ENCODE data around the gene RICTOR.

The RICTOR gene

GRCh38 chr5:38911933-38912332 is 162.3 kb downstream of the RICTOR start:
- H3K4me3 ChIP-seq (ENCODE audit: low read depth, low read length): no peak overlapping the region
- no peak for TF ChIP-seq CTCF (IDR thresholded peaks at IDR 0.05; ENCODE audit: low read depth, low read length)

DNA sequence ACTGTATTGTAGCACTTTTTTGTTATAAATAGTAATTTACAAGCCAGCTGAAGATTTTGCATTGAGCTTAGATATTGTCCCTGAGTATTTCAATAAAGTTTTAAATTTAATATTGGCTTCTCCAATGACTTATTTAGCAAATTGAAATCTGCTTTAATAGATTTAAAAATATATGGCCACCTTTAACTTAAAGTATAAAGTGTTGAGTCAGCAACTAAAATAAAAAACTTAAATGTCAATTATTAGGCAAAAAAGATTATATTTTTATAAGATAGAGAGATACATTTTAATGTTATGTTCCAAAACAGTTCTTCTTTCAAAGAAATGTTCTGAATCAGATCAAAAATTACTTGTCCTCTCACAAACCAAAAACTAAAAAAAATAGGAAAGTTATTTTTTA is 167.7 kb downstream of the RICTOR start:
- no peak for TF ChIP-seq CTCF (IDR thresholded peaks at IDR 0.05; ENCODE audit: low read depth, low read length)
- H3K4me3 ChIP-seq (ENCODE audit: low read depth, low read length): no peak overlapping the region

DNA sequence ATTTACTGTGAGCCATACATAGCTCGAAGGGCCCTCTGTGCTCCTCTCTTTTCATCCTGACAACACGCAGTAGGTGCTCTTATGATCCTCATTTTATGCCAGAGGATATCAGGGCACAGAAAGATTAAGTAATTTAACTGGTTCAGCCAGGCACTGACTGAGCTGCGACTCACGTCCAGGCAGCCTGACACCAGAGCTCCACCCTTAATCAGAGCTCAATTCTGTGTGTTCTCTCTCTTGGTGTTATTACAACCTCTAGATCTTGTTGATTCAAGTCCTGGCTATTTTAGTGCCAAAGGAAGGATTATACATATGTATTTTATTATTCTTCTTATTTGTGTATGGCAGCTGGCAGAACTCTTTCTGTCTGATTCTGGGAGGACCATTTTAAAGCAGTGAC is 168.7 kb downstream of the RICTOR start:
- no peak for TF ChIP-seq CTCF (IDR thresholded peaks at IDR 0.05; ENCODE audit: low read depth, low read length)

GRCh38 chr5:38899936-38900335 is 174.3 kb downstream of the RICTOR start:
- H3K4me3 ChIP-seq (ENCODE audit: low read depth, low read length): no peak overlapping the region
- TF ChIP-seq CTCF (IDR thresholded peaks at IDR 0.05; ENCODE audit: low read depth, low read length): no peak

More for the DNA sequence above, 168.7 kb downstream of the RICTOR start:
- H3K4me3 ChIP-seq (ENCODE audit: low read depth, low read length): no peak overlapping the region

DNA sequence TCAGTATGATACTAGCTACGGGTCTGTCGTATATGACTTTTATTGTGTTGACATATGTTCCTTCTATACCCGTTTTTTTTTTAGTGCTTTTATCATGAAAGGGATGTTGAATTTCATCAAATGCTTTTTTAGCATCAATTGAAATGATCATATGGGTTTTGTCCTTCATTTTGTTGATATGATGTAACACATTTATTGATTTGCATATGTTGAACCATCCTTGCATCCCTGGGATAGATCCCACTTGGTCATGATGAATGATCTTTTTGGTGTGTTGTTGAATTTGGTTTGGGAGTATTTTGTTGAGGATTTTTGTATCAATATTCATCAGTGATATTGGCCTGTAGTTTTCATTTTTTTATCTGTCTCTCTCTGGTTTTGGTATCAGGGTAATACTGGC is 177.4 kb downstream of the RICTOR start:
- no peak for TF ChIP-seq CTCF (IDR thresholded peaks at IDR 0.05; ENCODE audit: low read depth, low read length)
- H3K4me3 ChIP-seq (ENCODE audit: low read depth, low read length): no peak overlapping the region

DNA sequence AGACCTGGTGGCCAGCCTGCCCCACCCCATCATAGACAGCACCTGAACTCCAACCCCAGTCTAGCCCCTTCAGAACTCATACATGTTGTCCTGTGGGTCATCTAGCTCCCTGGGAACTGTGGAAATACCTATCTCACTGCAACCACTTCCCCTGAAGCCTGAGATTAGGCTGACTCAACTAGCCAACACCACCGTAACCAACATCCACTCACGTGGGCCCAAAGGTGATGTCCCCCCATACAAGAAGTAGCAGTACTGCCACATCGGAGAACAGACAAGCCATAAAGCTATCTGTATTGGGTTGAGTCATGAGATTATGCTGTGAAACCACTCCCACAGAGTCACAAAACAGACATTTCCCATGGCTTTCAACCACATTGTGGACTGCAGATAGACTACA is 181.8 kb downstream of the RICTOR start:
- no peak overlapping the region for H3K4me3 ChIP-seq (ENCODE audit: low read depth, low read length)
- no peak for TF ChIP-seq CTCF (IDR thresholded peaks at IDR 0.05; ENCODE audit: low read depth, low read length)

GRCh38 chr5:38891563-38891962 is 182.6 kb downstream of the RICTOR start:
- TF ChIP-seq CTCF (IDR thresholded peaks at IDR 0.05; ENCODE audit: low read depth, low read length): no peak
- no peak overlapping the region for H3K4me3 ChIP-seq (ENCODE audit: low read depth, low read length)
